Measurements from ENCODE around the gene OSBPL3. TPM values are rescaled to one million over a fixed set of nuclear protein-coding genes. Genes with fewer than 3 reads are reported as not detected.

The OSBPL3 gene
- polyA plus RNA-seq, 1 experiment: 26.5 TPM

- DNase-seq (ENCODE audit: low read depth): no peak
- no peaks in the 10 kb centered on the region for H3K36me3 ChIP-seq (ENCODE audit: control insufficient read depth, insufficient read depth, low read length)
- POLR2A ChIA-PET: no interaction called here
- H3K4me3 ChIP-seq (ENCODE audit: low read depth, low read length): no peak overlapping the region
- CTCF ChIA-PET: interaction anchor here (1.8 to 2.8 kb wide), 3 partner anchors 12 to 269 kb away, joined by 6 to 12 read pairs (median 8); no protein-coding TSS in a partner anchor
- no peaks in the 10 kb centered on the region for H3K27me3 ChIP-seq (ENCODE audit: control insufficient read depth, insufficient read depth, low read length)
- TF ChIP-seq CTCF (IDR thresholded peaks at IDR 0.05; ENCODE audit: insufficient read depth, low read depth, low read length): no peak
These were observed 155.6 kb downstream of the OSBPL3 start for GRCh38 chr7:24824400-24824799.

GRCh38 chr7:24821754-24822054 lies 158.3 kb downstream of the OSBPL3 start:
- TF ChIP-seq CTCF (IDR thresholded peaks at IDR 0.05; ENCODE audit: insufficient read depth, low read depth, low read length): no peak
- Histone ChIP-seq H3K36me3 (ENCODE audit: control insufficient read depth, insufficient read depth, low read length) (no peaks in the 10 kb centered on the region; the same call in 1 of the 2 replicates), H3K27me3 (ENCODE audit: control insufficient read depth, insufficient read depth, low read length) (no peaks in the 10 kb centered on the region), H3K4me3 (ENCODE audit: low read depth, low read length) (no peak overlapping the region)
- CTCF ChIA-PET: interaction anchor here (0.7 to 4.9 kb wide), 17 partner anchors 9 to 280 kb away, joined by 3 to 69 read pairs (median 4); partner anchors contain the start of gene OSBPL3
- POLR2A ChIA-PET: no interaction called here
- DNase-seq (ENCODE audit: low read depth): no peak

GRCh38 chr7:24821045-24821753 lies 158.8 kb downstream of the OSBPL3 start:
- Histone ChIP-seq H3K27me3 (ENCODE audit: control insufficient read depth, insufficient read depth, low read length) (no peaks in the 10 kb centered on the region), H3K36me3 (ENCODE audit: control insufficient read depth, insufficient read depth, low read length) (no peaks in the 10 kb centered on the region; the same call in 1 of the 2 replicates), H3K4me3 (ENCODE audit: low read depth, low read length) (no peak overlapping the region)
- ChIA-PET POLR2A (interaction anchor here (0.5 to 0.6 kb wide), 2 partner anchors 270 to 304 kb away, joined by 3 to 4 read pairs; partner anchors contain the start of gene CYCS), CTCF (interaction anchor here (0.7 to 4.9 kb wide), 29 partner anchors 9 to 281 kb away, joined by 3 to 69 read pairs (median 4); partner anchors contain the start of gene OSBPL3)
- peak; percentile 86 for DNase-seq (ENCODE audit: low read depth)
- peak; percentile 50 for TF ChIP-seq CTCF (IDR thresholded peaks at IDR 0.05; ENCODE audit: insufficient read depth, low read depth, low read length)

- Histone ChIP-seq H3K36me3 (ENCODE audit: control insufficient read depth, insufficient read depth, low read length) (no peaks in the 10 kb centered on the region; the same call in 1 of the 2 replicates), H3K4me3 (ENCODE audit: low read depth, low read length) (no peak overlapping the region), H3K27me3 (ENCODE audit: control insufficient read depth, insufficient read depth, low read length) (no peaks in the 10 kb centered on the region)
- CTCF ChIA-PET: interaction anchor here (0.6 to 4.9 kb wide), 29 partner anchors 9 to 286 kb away, joined by 3 to 69 read pairs (median 4); partner anchors contain the start of gene OSBPL3
- POLR2A ChIA-PET: interaction anchor here (0.5 to 0.6 kb wide), 3 partner anchors 159 to 305 kb away, joined by 3 to 4 read pairs (median 3); partner anchors contain the start of genes CYCS and OSBPL3
- peak; percentile 80 for DNase-seq (ENCODE audit: low read depth)
- TF ChIP-seq CTCF (IDR thresholded peaks at IDR 0.05; ENCODE audit: insufficient read depth, low read depth, low read length): no peak
These were observed 159.3 kb downstream of the OSBPL3 start for GRCh38 chr7:24820730-24821044.

- peak; percentile 34 for DNase-seq (ENCODE audit: low read depth)
- H3K27me3 ChIP-seq (ENCODE audit: control insufficient read depth, insufficient read depth, low read length): no peaks in the 10 kb centered on the region
- peak; percentile 90 for TF ChIP-seq CTCF (IDR thresholded peaks at IDR 0.05; ENCODE audit: insufficient read depth, low read depth, low read length)
- no peaks in the 10 kb centered on the region; the same call in none of the 2 replicates for H3K36me3 ChIP-seq (ENCODE audit: control insufficient read depth, insufficient read depth, low read length)
- ChIA-PET CTCF (interaction anchor here (0.6 to 4.9 kb wide), 27 partner anchors 8 to 287 kb away, joined by 3 to 69 read pairs (median 4); partner anchors contain the start of gene OSBPL3), POLR2A (interaction anchor here (0.5 to 0.6 kb wide), 3 partner anchors 160 to 305 kb away, joined by 3 to 4 read pairs (median 3); partner anchors contain the start of genes CYCS and OSBPL3)
- no peak overlapping the region for H3K4me3 ChIP-seq (ENCODE audit: low read depth, low read length)
These were observed 159.9 kb downstream of the OSBPL3 start for GRCh38 chr7:24819916-24820689.
